H1 (cell line): ENCODE results near the gene EIF4E2. TPM values are rescaled to one million over a fixed set of nuclear protein-coding genes. Genes with fewer than 3 reads are reported as not detected.

Experiments
- CTCF ChIA-PET: fragments of 300-600 bp; sonication (Branson Sonifier 250); formaldehyde crosslinking; loops from one replicate; lab custom pipeline; 2021; ENCODE audit not compliant: partially characterized antibody; lab: Charles Lee
- POLR2A ChIA-PET: fragments of 300-600 bp; sonication (Branson Sonifier 250); formaldehyde crosslinking; loops from one replicate; lab custom pipeline; 2021; ENCODE audit warnings: inconsistent platforms; ENCODE audit not compliant: partially characterized antibody; lab: Charles Lee
- DNase-seq, 2 experiments: peaks; one replicate each; pipeline versions ENCODE4 v3.0.0 to v3.0.0-alpha.2; 2010 to 2022; ENCODE audit warnings: low spot score in 2 of 2, low read depth in 1 of 2, mixed read lengths in 1 of 2
- FAIRE-seq: peaks from 2 replicates; lab custom pipeline; 2011; peaks lifted over from hg19 to GRCh38; lab: Jason Lieb, UNC
- H2AFZ ChIP-seq: 2 replicates; pipeline ENCODE4 v1.8.1; 2012; ENCODE audit warnings: low read length, inconsistent platforms
- H2AK5ac ChIP-seq: 2 replicates; pipeline ENCODE4 v1.6.1; 2013; ENCODE audit warnings: low read depth, low read length
- H2BK120ac ChIP-seq: replicated peaks from 2 replicates; pipeline ENCODE3; 2013; ENCODE audit warnings: low read depth, low read length, inconsistent platforms
- H2BK12ac ChIP-seq: 2 replicates; pipeline ENCODE4 v1.6.1; 2013; ENCODE audit warnings: low read depth, low read length
- H2BK15ac ChIP-seq: 2 replicates; pipeline ENCODE4 v1.6.1; 2013; ENCODE audit warnings: low read length
- H2BK20ac ChIP-seq: 2 replicates; pipeline ENCODE4 v1.6.1; 2013; ENCODE audit warnings: low read length
- H2BK5ac ChIP-seq: 2 replicates; pipeline ENCODE4 v1.6.1; 2013; ENCODE audit warnings: low read depth, low read length
- H3K14ac ChIP-seq: 2 replicates; pipeline ENCODE4 v1.6.1; 2013; ENCODE audit warnings: inconsistent platforms; ENCODE audit not compliant: insufficient read length
- H3K18ac ChIP-seq: 2 replicates; pipeline ENCODE4 v1.6.1; 2013; ENCODE audit warnings: low read length; ENCODE audit errors: extremely low read depth
- H3K23ac ChIP-seq: 2 replicates; pipeline ENCODE4 v1.6.1; 2013; ENCODE audit warnings: inconsistent platforms; ENCODE audit not compliant: insufficient read length
- H3K23me2 ChIP-seq: 2 replicates; pipeline ENCODE4 v1.6.1; 2013; ENCODE audit warnings: low read depth, low read length
- H3K27ac ChIP-seq: 2 replicates; pipeline ENCODE4 v1.6.1; 2011; ENCODE audit warnings: low read depth, low read length, inconsistent platforms
- H3K27me3 ChIP-seq, 4 experiments: replicated peaks in 1 of 4; 1 replicate in 1 of 4; 2 replicates in 3 of 4; pipeline versions ENCODE4 v1.6.1 to v1.8.1; 2011 to 2013; ENCODE audit warnings: low read length in 3 of 4, mild to moderate bottlenecking in 3 of 4, inconsistent platforms in 2 of 4, mixed read lengths in 2 of 4, moderate library complexity in 1 of 4; ENCODE audit not compliant: control insufficient read depth in 3 of 4, insufficient read depth in 3 of 4; ENCODE audit errors: extremely low read depth in 1 of 4
- H3K36me3 ChIP-seq, 4 experiments: 2 replicates each; pipeline versions ENCODE4 v1.6.1 to v1.8.1; 2011 to 2013; ENCODE audit warnings: mild to moderate bottlenecking in 4 of 4, low read length in 3 of 4, moderate library complexity in 2 of 4, control low read depth in 1 of 4, inconsistent platforms in 1 of 4; ENCODE audit not compliant: insufficient read depth in 4 of 4, control insufficient read depth in 2 of 4
- H3K4ac ChIP-seq: replicated peaks from 2 replicates; pipeline ENCODE3; 2013; ENCODE audit warnings: low read length, low read depth, mixed read lengths, inconsistent platforms; ENCODE audit not compliant: insufficient read length
- H3K4me1 ChIP-seq, 4 experiments: replicated peaks in 1 of 4; 1 replicate in 1 of 4; 2 replicates in 3 of 4; pipeline versions ENCODE4 v1.6.1 to v1.8.1; 2011 to 2013; ENCODE audit warnings: low read length in 3 of 4, inconsistent platforms in 2 of 4, mixed read lengths in 1 of 4; ENCODE audit not compliant: insufficient read depth in 4 of 4, control insufficient read depth in 3 of 4
- H3K4me2 ChIP-seq, 2 experiments: 2 replicates each; pipeline versions ENCODE4 v1.6.1 to v1.8.1; 2011 to 2013; ENCODE audit warnings: low read depth in 2 of 2, low read length in 2 of 2, control low read depth in 1 of 2, inconsistent platforms in 1 of 2, mild to moderate bottlenecking in 1 of 2; ENCODE audit not compliant: insufficient read depth in 1 of 2
- H3K4me3 ChIP-seq, 4 experiments: fragments of 200-600, 300-600 bp in 1 of 4; sonication (generic), shearing (Covaris generic), sonication (Bioruptor Twin) in 1 of 4; 2 replicates each; pipeline versions ENCODE4 v1.5.1 to v1.8.1; 2011 to 2016; ENCODE audit warnings: low read length in 4 of 4, low read depth in 3 of 4, control low read depth in 2 of 4, inconsistent platforms in 2 of 4, mild to moderate bottlenecking in 2 of 4, mixed read lengths in 1 of 4, moderate library complexity in 1 of 4; ENCODE audit not compliant: insufficient read depth in 2 of 4; ENCODE audit errors: extremely low read depth in 1 of 4
- H3K56ac ChIP-seq: replicated peaks from 2 replicates; pipeline ENCODE3; 2013; ENCODE audit warnings: low read depth, mild to moderate bottlenecking, mixed read lengths, low read length, inconsistent platforms; ENCODE audit not compliant: insufficient read length
- H3K79me1 ChIP-seq: 2 replicates; pipeline ENCODE4 v1.6.1; 2013; ENCODE audit warnings: low read depth, low read length, control low read depth
- H3K79me2 ChIP-seq, 2 experiments: 2 replicates each; pipeline versions ENCODE4 v1.6.1 to v1.8.1; 2012 to 2013; ENCODE audit warnings: low read length in 2 of 2, mild to moderate bottlenecking in 2 of 2, inconsistent platforms in 1 of 2; ENCODE audit not compliant: insufficient read depth in 2 of 2, control insufficient read depth in 1 of 2
- H3K9ac ChIP-seq, 4 experiments: replicated peaks in 1 of 4; 1 replicate in 1 of 4; 2 replicates in 3 of 4; pipeline versions ENCODE4 v1.6.1 to v1.8.1; 2011 to 2013; ENCODE audit warnings: low read depth in 3 of 4, low read length in 3 of 4, control low read depth in 2 of 4, mild to moderate bottlenecking in 2 of 4, moderate library complexity in 2 of 4, inconsistent platforms in 1 of 4; ENCODE audit errors: extremely low read depth in 1 of 4
- H3K9me3 ChIP-seq, 2 experiments: 2 replicates each; pipeline versions ENCODE4 v1.6.1 to v1.8.1; 2012 to 2013; ENCODE audit warnings: mild to moderate bottlenecking in 2 of 2, moderate library complexity in 2 of 2, control low read depth in 1 of 2, inconsistent platforms in 1 of 2, low read depth in 1 of 2, low read length in 1 of 2, mixed read lengths in 1 of 2; ENCODE audit not compliant: insufficient read depth in 2 of 2
- H4K20me1 ChIP-seq, 2 experiments: replicated peaks in 1 of 2; 2 replicates each; pipeline versions ENCODE3 to v1.8.1; 2011 to 2013; ENCODE audit warnings: inconsistent platforms in 2 of 2, low read length in 2 of 2, mild to moderate bottlenecking in 1 of 2; ENCODE audit not compliant: insufficient read depth in 2 of 2, control insufficient read depth in 1 of 2
- H4K5ac ChIP-seq: 2 replicates; pipeline ENCODE4 v1.6.1; 2013; ENCODE audit warnings: low read length, low read depth, mixed read lengths, inconsistent platforms; ENCODE audit not compliant: insufficient read length
- H4K8ac ChIP-seq: 2 replicates; pipeline ENCODE4 v1.8.0; 2013; ENCODE audit warnings: mild to moderate bottlenecking, moderate library complexity, low read length, inconsistent platforms; ENCODE audit not compliant: insufficient read depth; ENCODE audit errors: extremely low read depth
- H4K91ac ChIP-seq: replicated peaks from 2 replicates; pipeline ENCODE3; 2013; ENCODE audit warnings: low read length, mixed read lengths, inconsistent platforms; ENCODE audit not compliant: insufficient read length
- CTCF ChIP-seq, 3 experiments: IDR thresholded peaks; 1 replicate in 2 of 3; 2 replicates in 1 of 3; pipeline versions ENCODE4 v1.5.1 to v1.6.1; 2011; ENCODE audit warnings: low read length in 3 of 3, mild to moderate bottlenecking in 3 of 3, inconsistent platforms in 2 of 3, low read depth in 1 of 3, moderate library complexity in 1 of 3; ENCODE audit not compliant: insufficient read depth in 1 of 3; ENCODE audit errors: control extremely low read depth in 1 of 3
- RAD21 ChIP-seq, 2 experiments: IDR thresholded peaks in 1 of 2; conservative IDR thresholded peaks in 1 of 2; 2 replicates each; pipeline ENCODE4 v1.6.1; 2011; ENCODE audit warnings: low read depth in 2 of 2, low read length in 2 of 2, improper control_type of control experiment in 1 of 2, inconsistent platforms in 1 of 2, mild to moderate bottlenecking in 1 of 2, moderate library complexity in 1 of 2
- SIN3A ChIP-seq, 2 experiments: IDR thresholded peaks in 1 of 2; conservative IDR thresholded peaks in 1 of 2; 2 replicates each; pipeline ENCODE4 v1.6.1; 2011 to 2012; ENCODE audit warnings: low read length in 2 of 2, improper control_type of control experiment in 1 of 2, low read depth in 1 of 2, mild to moderate bottlenecking in 1 of 2
- SRF ChIP-seq: IDR thresholded peaks from 2 replicates; pipeline ENCODE4 v1.6.1; 2011; ENCODE audit warnings: mild to moderate bottlenecking, low read depth, low read length, moderate library complexity
- YY1 ChIP-seq: IDR thresholded peaks from 2 replicates; pipeline ENCODE4 v1.6.1; 2011; ENCODE audit warnings: low read depth, mild to moderate bottlenecking, low read length
- WGBS, 2 experiments: shearing (Covaris generic) in 1 of 2; methylation state at CpG; one replicate each; pipeline versions ENCODE4 v1.1.6 to v1.1.7; 2013 to 2015; ENCODE audit warnings: low lambda C conversion rate in 2 of 2, mixed read lengths in 2 of 2, inconsistent platforms in 1 of 2, low coverage in 1 of 2, missing lambda C conversion rate in 1 of 2; ENCODE audit not compliant: insufficient replicate concordance in 2 of 2, insufficient coverage in 1 of 2, insufficient read length in 1 of 2; ENCODE audit errors: extremely low coverage in 1 of 2, missing lambda C conversion rate in 1 of 2; 5-methylcytosine and 5-hydroxymethylcytosine counted together
- polyA plus RNA-seq, 7 experiments: library from polyadenylated mRNA; depleted of rRNA in 3 of 7; stranded (reverse) in 5 of 7; unstranded in 2 of 7; fragments of >200 nt in 5 of 7; fragments of 200-250 nt in 2 of 7; gene quantifications; 1 replicate in 5 of 7; 2 replicates in 1 of 7; 4 replicates in 1 of 7; pipeline versions ENCODE4 v1.2.1 to v1.2.3, GENCODE V29; 2011 to 2013; ENCODE audit warnings: missing spikeins in 2 of 7, mixed read lengths in 2 of 7
- total RNA-seq: library from RNA; stranded (reverse); fragmentation: NEBNext Ultra II Directional; extraction: Animal tissue kit (Norgen Biotek cat#: 25700); gene quantifications from 2 replicates; pipeline ENCODE4 v1.2.1, GENCODE V29; 2021
- TF ChIP-seq, protein P1 (sequence below): IDR thresholded peaks from 2 replicates; pipeline ENCODE4 v1.6.1; 2011; ENCODE audit warnings: low read depth, mild to moderate bottlenecking, low read length; ENCODE audit not compliant: insufficient read depth
- TF ChIP-seq, protein P2 (sequence below): IDR thresholded peaks from 2 replicates; pipeline ENCODE4 v1.6.1; 2012; ENCODE audit warnings: inconsistent platforms

Gene EIF4E2
- total and polyA plus RNA-seq, 2 of the 8 experiments (the other 6 are each of a cell fraction or from before 2014, with no cell fraction given) = 39.4 to 114 TPM

GRCh38 chr2:232611559-232612218, 61.2 kb downstream of the EIF4E2 start:
- H3K56ac ChIP-seq = no peak overlapping the region
- no peak for FAIRE-seq
- H3K27ac ChIP-seq = no peak overlapping the region
- TF ChIP-seq SIN3A (conservative IDR thresholded peaks at IDR 0.05 in 1 of 2, IDR thresholded peaks at IDR 0.05 in 1 of 2; ENCODE audit: low read depth in 1 of 2, low read length in 2 of 2) (no peak), RAD21 (IDR thresholded peaks at IDR 0.05 in 1 of 2, conservative IDR thresholded peaks at IDR 0.05 in 1 of 2; ENCODE audit: low read depth in 2 of 2, low read length in 2 of 2) (peak; percentile 58 to 72), YY1 (0 out of 2 replicates have a peak, but pooled peaks have one; percentile 43), SRF (no peak), CTCF (IDR thresholded peaks at IDR 0.05; ENCODE audit: control extremely low read depth in 1 of 3, insufficient read depth in 1 of 3, low read depth in 1 of 3, low read length in 3 of 3) (peak; percentile 76 to 92 (median 84))
- TF ChIP-seq, protein P1, sequence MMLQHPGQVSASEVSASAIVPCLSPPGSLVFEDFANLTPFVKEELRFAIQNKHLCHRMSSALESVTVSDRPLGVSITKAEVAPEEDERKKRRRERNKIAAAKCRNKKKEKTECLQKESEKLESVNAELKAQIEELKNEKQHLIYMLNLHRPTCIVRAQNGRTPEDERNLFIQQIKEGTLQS = 0 out of 2 replicates have a peak, but pooled peaks have one; percentile 30
- TF ChIP-seq, protein P2, sequence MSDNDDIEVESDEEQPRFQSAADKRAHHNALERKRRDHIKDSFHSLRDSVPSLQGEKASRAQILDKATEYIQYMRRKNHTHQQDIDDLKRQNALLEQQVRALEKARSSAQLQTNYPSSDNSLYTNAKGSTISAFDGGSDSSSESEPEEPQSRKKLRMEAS = peak; percentile 54
- H3K79me1 ChIP-seq = no peaks in the 10 kb centered on the region
- no peak overlapping the region for H3K4me3 ChIP-seq
- no peak overlapping the region for H2BK15ac ChIP-seq
- H3K79me2 ChIP-seq = no peaks in the 10 kb centered on the region
- H3K18ac ChIP-seq = no peak overlapping the region
- WGBS, 2 experiments = 78% methylated on average over 9 of the region's 9 CpGs; no CpG with 5 or more reads in 1 of the 2 experiments
- H4K91ac ChIP-seq = no peak overlapping the region
- H2BK20ac ChIP-seq = no peak overlapping the region
- H4K20me1 ChIP-seq = peaks cover 0 to 1% of the 10 kb centered on the region in 2 experiments
- H4K5ac ChIP-seq = no peak overlapping the region
- H3K4me1 ChIP-seq = no peaks in the 10 kb centered on the region
- H2AK5ac ChIP-seq = no peak overlapping the region
- no peak overlapping the region for H4K8ac ChIP-seq
- ChIA-PET POLR2A (interaction anchor here (1.0 kb wide), 1 partner anchor 21 kb away, joined by 4 read pairs; no protein-coding TSS in a partner anchor), CTCF (interaction anchor here (0.6 to 4.2 kb wide), 22 partner anchors 8 to 107 kb away, joined by 3 to 58 read pairs (median 5); partner anchors contain the start of gene EFHD1)
- no peaks in the 10 kb centered on the region for H3K36me3 ChIP-seq
- H3K27me3 ChIP-seq = no peaks in the 10 kb centered on the region
- H3K9ac ChIP-seq = no peak overlapping the region
- H3K4ac ChIP-seq = no peak overlapping the region
- no peak overlapping the region for H3K14ac ChIP-seq
- H3K23me2 ChIP-seq = peaks cover 5% of the 10 kb centered on the region; the same call in 1 of the 2 replicates
- H3K9me3 ChIP-seq = no peaks in the 10 kb centered on the region
- H3K4me2 ChIP-seq = no peak overlapping the region
- H3K23ac ChIP-seq = no peak overlapping the region
- no peak overlapping the region for H2BK12ac ChIP-seq
- no peak overlapping the region for H2AFZ ChIP-seq
- no peak overlapping the region for H2BK120ac ChIP-seq
- peak in 1 of 2 experiments; percentile 96 for DNase-seq
- H2BK5ac ChIP-seq = no peak overlapping the region
